SH-SY5Y (cell line): Measurements from ENCODE around the gene CD177.

Experiments used
- GATA2 ChIP-seq: IDR thresholded peaks from 2 replicates; pipeline ENCODE4 v1.6.1; 2011; ENCODE audit warnings: mild to moderate bottlenecking, low read depth, low read length
- GATA3 ChIP-seq: IDR thresholded peaks from 2 replicates; pipeline ENCODE4 v1.6.1; 2011; ENCODE audit warnings: low read depth, mild to moderate bottlenecking, low read length, moderate library complexity

CD177 gene

DNA sequence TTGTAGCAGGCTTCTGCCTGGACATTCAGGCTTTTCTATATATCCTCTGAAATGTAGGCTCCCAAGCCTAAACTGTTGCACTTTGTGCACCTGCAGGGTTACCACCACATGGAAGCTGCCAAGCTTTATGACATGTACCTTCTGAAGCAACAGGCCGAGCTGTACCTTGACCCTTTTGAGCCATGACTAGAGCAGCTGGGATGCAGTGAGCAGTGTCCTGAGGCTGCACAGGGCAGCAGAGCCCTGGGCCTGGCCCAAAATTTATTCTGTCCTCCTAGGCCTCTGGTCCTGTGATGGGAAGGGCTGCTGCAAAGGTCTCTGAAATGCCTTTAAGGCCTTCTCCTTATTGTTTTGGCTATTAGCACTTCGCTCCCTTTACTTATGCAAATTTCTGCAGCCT, 23.5 kb upstream of the CD177 start:
- TF ChIP-seq GATA2 (no peak), GATA3 (no peak)

DNA sequence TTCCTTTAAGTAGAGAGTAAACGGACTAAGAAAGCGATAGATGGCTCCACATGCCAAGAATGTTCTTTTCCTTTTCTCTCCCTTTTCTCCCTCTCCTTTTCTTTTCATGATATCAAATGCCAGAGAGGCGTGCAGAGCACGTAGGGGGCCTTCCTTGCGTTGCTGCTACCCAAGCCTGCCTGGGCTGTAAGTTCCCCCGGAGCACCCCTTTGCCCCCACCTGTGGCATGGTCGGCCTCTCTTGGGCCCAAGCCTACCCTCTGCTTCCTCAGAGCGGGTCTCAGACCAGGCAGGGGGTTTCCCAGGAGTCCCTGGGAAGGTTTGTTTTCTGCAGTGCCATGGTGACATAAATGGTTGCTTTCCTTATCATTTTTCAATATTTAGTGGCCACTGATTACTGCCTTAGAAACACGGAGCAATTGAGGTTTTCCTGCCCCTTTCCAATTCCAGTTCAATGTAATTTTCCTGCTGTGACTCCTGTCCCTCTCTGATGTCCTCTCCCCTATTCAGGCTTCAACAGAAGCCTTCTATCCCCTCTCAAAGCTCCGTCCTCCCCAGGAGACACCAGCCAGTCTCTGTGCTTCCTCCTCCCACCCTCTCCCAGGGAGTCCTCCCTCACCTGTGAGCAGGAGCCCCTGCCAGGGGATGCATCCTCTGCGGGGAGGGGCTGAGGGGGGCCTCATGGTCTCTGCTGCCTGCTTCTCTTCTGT, 22.6 kb upstream of the CD177 start:
- TF ChIP-seq GATA2 (no peak), GATA3 (no peak)

DNA sequence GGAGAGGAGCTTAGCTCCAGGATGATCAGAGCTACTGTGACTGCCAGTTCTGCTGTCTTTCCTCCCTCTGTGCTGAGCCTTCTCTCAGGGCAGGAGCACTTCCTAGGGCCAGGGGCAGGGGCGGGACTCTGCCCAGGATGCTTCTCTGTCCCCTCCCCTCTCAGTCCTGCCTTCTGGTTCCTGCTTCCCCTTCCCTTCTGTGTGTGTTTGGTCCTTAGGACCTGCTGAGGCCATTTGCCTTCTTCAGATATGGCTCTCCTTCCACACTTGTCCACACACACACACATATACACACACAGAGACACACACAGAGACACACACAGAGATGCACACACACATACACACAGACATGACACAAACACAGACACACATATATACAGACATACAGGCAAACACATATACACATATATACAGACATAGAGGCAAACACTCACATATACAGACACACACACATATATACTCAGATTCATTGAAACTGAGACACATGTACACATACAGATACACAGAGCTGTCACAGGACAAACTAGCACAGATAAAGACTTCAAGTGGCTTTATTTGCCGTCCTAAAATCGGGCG, 22.0 kb upstream of the CD177 start:
- TF ChIP-seq GATA3: no peak
- TF ChIP-seq GATA2: no peak

DNA sequence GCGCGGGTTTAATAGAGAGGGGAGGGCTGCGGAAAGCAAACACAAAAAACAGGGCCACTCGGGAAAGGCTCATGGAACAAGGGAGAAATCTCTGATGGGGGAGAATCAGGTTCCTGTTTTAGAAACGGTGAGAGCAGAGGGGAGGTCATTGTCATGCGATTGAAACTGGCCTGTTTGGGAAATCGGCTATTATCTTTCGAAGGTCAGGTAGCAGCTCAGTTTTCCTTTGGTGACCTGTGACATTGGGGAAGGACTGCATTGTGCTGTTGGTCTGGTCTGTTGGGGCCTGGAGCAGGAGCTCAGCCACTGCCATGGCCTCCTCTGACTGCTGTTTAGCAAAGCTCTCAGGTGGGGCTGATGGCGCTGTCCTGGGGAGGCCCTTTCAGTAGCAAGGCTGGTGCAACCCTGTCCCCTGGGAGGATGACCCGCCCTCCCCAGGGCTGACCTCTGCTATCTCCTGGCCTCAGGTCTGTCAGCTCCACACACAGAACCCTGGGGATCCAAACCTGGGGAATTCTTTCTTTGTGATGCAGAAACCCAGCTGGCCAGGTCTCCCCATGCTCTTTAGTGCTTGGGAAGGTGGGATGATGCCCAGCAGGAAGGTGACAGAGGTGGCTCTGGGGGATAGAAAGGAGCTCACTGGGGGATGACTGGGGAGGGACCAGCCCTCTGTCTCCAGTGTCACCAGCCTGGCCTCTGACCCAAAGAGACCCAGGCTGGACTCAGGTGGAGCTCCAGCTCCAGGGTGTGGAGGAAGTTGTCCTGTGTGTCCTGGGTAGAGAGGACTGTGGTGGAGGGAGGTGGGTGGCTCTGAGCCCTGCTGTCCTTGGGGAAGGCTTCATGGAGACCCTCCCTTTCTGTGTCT, 21.2 kb upstream of the CD177 start:
- TF ChIP-seq GATA2 (no peak), GATA3 (no peak)

DNA sequence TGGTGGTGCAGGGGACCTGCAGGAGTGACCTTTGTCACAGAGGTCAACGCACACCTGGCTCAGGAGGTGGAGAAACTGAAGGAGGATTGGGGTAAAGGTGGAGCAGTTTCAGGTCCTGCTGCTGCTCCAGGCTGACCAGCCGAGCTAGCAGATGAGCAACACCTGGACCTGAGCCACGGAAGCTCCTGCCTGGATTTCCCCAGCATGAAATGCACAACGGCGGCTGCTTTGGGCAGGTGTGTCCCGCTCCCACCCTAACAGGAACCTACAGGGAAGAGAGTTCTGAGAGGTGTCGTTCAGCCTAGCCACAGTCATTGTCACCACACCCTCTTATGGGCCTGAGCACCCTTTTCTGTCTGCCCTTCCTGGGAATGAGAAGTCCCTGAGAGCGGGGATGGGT, 15.7 kb upstream of the CD177 start:
- no peak for TF ChIP-seq GATA2
- no peak for TF ChIP-seq GATA3

DNA sequence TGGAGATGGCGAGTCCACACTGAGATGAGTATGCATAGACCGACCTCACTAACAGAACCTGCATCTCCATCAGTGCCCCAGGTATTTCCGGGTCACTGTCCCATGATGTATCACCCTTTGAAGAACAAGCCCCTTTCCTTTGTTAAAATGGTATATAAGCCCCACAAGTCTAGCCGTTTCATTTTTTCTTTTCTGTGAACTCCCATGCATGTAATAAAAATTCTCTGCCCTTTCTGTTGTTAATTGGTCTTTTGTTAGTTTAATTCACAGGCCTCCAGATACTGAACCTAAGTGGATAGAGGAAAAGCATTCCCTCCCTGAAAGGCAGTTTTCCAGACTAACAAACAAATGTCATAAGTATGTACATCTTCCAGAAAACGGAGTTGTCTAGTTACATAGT, 15.0 kb upstream of the CD177 start:
- TF ChIP-seq GATA3 (no peak), GATA2 (no peak)

DNA sequence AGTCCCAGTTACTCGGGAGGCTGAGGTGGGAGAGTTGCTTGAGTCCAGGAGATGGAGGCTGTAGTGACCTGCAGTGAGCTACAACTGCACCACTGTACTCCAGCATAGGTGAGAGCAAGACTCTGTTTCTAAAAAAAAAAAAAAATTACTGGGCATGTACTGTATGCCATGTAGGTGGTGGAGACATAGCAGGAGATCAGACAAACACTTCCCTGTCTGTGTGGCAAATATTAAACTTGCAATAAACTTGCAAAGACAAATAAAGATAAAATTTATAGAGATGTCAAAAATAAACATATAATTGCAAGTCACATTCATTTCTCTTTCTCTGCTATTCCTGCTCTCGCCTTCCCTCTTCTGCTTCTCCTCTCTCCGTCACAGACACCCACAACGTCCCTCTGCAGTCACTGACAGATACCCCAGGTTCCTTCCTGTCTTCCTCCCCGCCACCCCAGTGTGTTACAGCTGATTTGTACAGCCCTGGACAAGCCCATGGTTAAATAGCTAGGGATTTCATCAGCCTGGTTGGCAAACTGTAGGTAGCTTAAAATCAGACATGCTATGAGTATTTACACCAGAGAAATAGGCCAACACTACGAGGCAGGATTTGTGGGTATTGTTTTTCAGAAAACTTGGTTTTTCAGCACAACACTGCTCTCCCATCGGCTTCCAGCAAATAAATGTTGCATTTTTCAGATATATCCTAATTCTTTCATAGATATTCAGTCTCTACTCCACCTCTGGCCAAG, 1.3 kb upstream of the CD177 start:
- no peak for TF ChIP-seq GATA3
- no peak for TF ChIP-seq GATA2

DNA sequence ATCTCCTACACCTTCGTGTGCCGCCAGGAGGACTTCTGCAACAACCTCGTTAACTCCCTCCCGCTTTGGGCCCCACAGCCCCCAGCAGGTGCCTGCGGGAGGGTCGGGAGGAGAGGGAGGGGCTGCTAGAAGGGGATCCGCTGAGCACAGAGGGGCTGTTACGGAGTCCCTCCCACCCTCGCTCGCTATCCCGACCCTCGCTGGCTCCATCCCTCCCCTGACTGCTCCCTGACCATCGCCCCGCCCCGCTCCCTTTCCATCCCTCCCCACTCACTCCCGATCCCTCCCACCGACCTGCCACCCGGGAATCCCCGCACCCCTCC, 780 bp downstream of the CD177 start:
- TF ChIP-seq GATA3 (no peak), GATA2 (no peak)

DNA sequence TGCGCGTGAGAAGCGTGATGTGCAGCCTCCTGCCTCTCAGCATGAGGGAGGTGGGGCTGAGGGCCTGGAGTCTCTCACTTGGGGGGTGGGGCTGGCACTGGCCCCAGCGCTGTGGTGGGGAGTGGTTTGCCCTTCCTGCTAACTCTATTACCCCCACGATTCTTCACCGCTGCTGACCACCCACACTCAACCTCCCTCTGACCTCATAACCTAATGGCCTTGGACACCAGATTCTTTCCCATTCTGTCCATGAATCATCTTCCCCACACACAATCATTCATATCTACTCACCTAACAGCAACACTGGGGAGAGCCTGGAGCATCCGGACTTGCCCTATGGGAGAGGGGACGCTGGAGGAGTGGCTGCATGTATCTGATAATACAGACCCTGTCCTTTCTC, 8.7 kb downstream of the CD177 start:
- TF ChIP-seq GATA2 (no peak), GATA3 (no peak)

DNA sequence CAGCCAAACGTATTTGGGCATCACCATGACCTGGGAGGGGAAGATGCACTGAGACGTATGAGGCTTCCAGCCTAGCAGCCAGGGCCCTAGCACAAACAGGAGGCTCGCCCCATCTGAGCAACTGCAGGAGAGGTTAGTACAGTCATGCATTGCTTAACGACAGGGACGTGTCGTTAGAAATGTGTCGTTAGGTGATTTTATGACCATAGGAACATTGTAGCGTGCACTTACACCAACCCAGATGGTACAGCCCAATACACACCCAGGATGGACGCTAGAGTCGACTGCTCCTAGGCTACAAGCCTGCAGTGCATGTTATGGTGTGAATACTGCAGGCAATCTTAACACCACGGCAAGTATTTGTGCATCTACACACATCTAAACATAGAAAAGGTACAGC, 9.3 kb downstream of the CD177 start:
- no peak for TF ChIP-seq GATA3
- no peak for TF ChIP-seq GATA2

DNA sequence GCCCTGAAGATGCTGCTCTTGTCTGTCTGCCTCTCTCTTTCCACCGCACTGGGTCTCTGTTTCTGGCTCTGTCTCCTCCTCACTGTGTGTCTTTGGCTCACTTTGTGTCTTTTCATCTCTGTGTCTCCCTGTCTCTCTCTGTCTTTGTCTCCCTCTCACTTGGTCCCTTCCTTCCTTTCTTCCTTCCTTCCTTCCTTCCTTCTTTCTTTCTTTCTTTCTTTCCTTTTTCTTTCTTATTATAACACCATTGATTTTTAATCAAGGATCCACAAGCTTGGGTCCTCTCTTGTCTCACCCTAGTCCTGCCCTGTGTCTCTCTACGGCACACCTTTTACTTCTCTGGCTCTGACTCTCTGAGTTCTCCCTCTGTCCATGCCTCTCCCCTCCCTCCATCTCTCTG, 14.3 kb downstream of the CD177 start:
- TF ChIP-seq GATA3 (no peak), GATA2 (no peak)

DNA sequence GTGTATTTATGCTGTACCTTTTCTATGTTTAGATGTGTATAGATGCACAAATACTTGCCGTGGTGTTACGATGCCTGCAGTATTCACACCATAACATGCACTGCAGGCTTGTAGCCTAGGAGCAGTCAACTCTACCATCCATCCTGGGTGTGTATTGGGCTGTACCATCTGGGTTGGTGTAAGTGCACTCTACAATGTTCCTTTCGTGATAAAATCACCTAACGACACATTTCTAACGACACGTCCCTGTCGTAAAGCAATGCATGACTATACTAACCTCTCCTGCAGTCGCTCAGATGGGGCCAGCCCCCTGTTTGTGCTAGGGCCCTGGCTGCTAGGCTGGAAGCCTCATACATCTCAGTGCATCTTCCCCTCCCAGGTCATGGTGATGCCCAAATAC, 18.4 kb downstream of the CD177 start:
- TF ChIP-seq GATA2 (no peak), GATA3 (no peak)

DNA sequence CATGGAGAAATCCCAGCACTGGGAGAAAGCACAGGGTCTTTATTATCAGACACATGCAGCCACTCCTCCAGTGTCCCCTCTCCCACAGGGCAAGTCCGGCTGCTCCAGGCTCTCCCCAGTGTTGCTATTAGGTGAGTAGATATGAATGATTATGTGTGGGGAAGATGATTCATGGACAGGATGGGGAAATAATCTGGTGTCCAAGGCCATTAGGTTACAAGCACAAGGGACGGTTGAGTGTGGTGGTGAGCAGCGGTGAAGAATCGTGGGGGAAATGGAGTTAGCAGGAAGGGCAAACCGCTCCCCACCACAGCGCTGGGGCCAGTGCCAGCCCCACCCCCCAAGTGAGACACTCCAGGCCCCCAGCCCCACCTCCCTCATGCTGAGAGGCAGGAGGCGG, 19.0 kb downstream of the CD177 start:
- TF ChIP-seq GATA2: no peak
- no peak for TF ChIP-seq GATA3

DNA sequence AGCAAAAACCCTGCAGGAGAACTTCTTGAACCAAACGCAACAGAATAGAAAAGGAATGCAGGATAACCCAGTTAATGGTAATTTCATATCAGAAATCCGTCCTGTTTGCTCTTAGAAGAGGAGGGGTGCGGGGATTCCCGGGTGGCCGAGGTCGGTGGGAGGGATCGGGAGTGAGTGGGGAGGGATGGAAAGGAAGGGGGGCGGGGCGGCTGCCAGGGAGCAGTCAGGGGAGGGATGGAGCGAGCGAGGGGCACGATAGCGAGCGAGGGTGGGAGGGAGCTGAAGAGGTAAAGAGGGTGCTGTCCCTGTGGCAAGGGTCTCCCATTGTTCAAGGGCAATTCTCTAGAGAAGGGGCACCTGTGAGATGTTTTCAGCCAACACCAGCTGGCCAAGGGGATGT, 26.5 kb downstream of the CD177 start:
- TF ChIP-seq GATA2 (no peak), GATA3 (no peak)
